ENCODE results near the gene ZNF341.

DNA sequence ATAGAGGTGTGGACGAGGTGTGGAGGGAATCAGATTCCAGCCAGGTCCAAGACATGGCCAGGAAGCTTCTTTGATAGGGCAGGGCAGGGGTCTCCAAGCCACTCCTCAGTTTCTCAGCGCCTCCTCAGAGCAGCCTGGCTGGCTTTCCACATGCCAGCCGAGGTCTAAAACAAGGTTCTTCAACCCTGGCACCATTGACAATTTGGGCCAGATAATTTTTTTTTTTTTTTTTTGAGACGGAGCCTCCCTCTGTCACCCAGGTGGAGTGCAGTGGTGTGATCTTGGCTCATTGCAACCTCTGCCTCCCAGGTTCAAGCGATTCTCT, 58.0 kb downstream of the ZNF341 start:
- TF ChIP-seq CTCF (IDR thresholded peaks at IDR 0.05) (no peak), POLR2A (IDR thresholded peaks at IDR 0.05) (no peak)

All from Peyer's patch (tissue), 4 donors.